ENCODE measurements around the gene SYCP2L.

GRCh38 chr6:10849901-10850300 lies 37.0 kb upstream of the SYCP2L start:
- TF ChIP-seq CTCF (optimal IDR thresholded peaks at IDR 0.05 in 1 of 3, IDR thresholded peaks at IDR 0.05 in 1 of 3, conservative IDR thresholded peaks at IDR 0.05 in 1 of 3; ENCODE audit: extremely low read depth in 1 of 3, insufficient read depth in 2 of 3, low read length in 3 of 3) (no peak), EZH2 (IDR thresholded peaks at IDR 0.05; ENCODE audit: low read length) (no peak)

All from keratinocyte (primary cell).